Transverse colon (tissue), 3 donors: Measurements from ENCODE around the gene NLRC4.

Source experiments
- POLR2A ChIP-seq: fragments of 450-650 bp; IDR thresholded peaks from one replicate; pipeline ENCODE4 v1.6.1; 2016; ENCODE audit warnings: antibody characterized with exemption, mild to moderate bottlenecking, moderate library complexity
- TF ChIP-seq, protein P1 (sequence below), 5 experiments: fragments of 200-600 bp in 3 of 5; fragments of 450-650 bp in 2 of 5; sonication (generic) in 3 of 5; IDR thresholded peaks; 1 replicate in 2 of 5; 2 replicates in 3 of 5; pipeline ENCODE4 v1.5.1; 2016 to 2017; ENCODE audit warnings: antibody characterized with exemption in 5 of 5, inconsistent platforms in 3 of 5, mild to moderate bottlenecking in 2 of 5, moderate library complexity in 1 of 5

DNA sequence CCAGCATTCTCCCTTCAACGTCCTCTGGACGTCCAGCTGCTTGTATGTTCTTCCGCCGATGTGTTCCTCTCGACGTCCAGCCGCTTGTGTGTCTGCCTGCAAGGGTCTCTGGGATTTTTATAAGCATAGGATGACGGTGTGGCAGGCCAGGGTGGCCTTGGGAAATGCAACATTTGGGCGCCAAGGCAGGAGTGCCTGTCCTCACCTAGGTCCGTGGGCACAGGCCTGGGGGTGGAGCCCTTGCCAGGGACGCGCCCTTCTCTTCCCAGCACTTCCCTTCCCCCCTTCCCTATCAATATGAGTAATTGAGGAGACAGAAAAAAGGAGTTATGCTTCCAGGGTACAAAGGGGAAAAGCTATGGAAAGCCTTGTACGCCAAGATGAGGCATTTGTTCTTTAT, 6.4 kb downstream of the NLRC4 start:
- TF ChIP-seq, protein P1, sequence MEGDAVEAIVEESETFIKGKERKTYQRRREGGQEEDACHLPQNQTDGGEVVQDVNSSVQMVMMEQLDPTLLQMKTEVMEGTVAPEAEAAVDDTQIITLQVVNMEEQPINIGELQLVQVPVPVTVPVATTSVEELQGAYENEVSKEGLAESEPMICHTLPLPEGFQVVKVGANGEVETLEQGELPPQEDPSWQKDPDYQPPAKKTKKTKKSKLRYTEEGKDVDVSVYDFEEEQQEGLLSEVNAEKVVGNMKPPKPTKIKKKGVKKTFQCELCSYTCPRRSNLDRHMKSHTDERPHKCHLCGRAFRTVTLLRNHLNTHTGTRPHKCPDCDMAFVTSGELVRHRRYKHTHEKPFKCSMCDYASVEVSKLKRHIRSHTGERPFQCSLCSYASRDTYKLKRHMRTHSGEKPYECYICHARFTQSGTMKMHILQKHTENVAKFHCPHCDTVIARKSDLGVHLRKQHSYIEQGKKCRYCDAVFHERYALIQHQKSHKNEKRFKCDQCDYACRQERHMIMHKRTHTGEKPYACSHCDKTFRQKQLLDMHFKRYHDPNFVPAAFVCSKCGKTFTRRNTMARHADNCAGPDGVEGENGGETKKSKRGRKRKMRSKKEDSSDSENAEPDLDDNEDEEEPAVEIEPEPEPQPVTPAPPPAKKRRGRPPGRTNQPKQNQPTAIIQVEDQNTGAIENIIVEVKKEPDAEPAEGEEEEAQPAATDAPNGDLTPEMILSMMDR (IDR thresholded peaks at IDR 0.05), result no peak
- no peak for TF ChIP-seq POLR2A
